Breast epithelium (tissue), 4 donors: ENCODE results near the gene AK6. TPM values are rescaled to one million over a fixed set of nuclear protein-coding genes. Genes with fewer than 3 reads are reported as not detected.

Experiments
- DNase-seq, 2 donors: peaks; one replicate each; pipeline ENCODE4 v3.0.0-alpha.2; 2019; ENCODE audit warnings: low spot score in 2 of 2
- H3K27ac ChIP-seq, 2 donors: fragments of 200-600 bp; sonication (generic) in 1 of 2; one replicate each; pipeline ENCODE4 v1.5.1; 2016 to 2019; ENCODE audit warnings: mild to moderate bottlenecking in 1 of 2
- H3K27me3 ChIP-seq, 2 donors: fragments of 200-600 bp; sonication (generic) in 1 of 2; one replicate each; pipeline versions ENCODE4 v1.5.1 to v1.6.0; 2017 to 2019; ENCODE audit warnings: control low read depth in 1 of 2, mild to moderate bottlenecking in 1 of 2
- H3K36me3 ChIP-seq: fragments of 200-600 bp; one replicate; pipeline ENCODE4 v1.5.1; 2019
- H3K4me1 ChIP-seq, 2 donors: fragments of 200-600 bp; sonication (generic); one replicate each; pipeline ENCODE4 v1.5.1; 2016 to 2019; ENCODE audit warnings: control low read depth in 1 of 2
- H3K4me3 ChIP-seq, 3 donors: fragments of 200-600 bp; sonication (generic); 1 replicate in 2 of 3; 2 replicates in 1 of 3; pipeline ENCODE4 v1.5.1; 2016 to 2019; ENCODE audit warnings: mild to moderate bottlenecking in 3 of 3, moderate library complexity in 2 of 3
- H3K9me3 ChIP-seq, 2 donors: fragments of 200-600 bp; sonication (generic) in 1 of 2; one replicate each; pipeline ENCODE4 v1.5.1; 2016 to 2019; ENCODE audit warnings: control low read depth in 1 of 2
- POLR2A ChIP-seq: fragments of 450-650 bp; IDR thresholded peaks from one replicate; pipeline ENCODE4 v1.6.1; 2016; ENCODE audit warnings: antibody characterized with exemption, mild to moderate bottlenecking, moderate library complexity
- POLR2AphosphoS5 ChIP-seq, 3 donors: sonication (generic); formaldehyde crosslinking; IDR thresholded peaks; one replicate each; pipeline ENCODE4 v1.6.1; 2017; ENCODE audit warnings: antibody characterized with exemption in 3 of 3
- intact Hi-C: fragments of 100-400 bp; cut with DNase I; formaldehyde crosslinking; loops from one replicate; pipeline ENCODE4 v1.15.1; 2023; ENCODE audit warnings: low total_unique reads
- total RNA-seq, 3 donors: library from RNA; depleted of rRNA; stranded (reverse); fragments of >200 nt; gene quantifications; one replicate each; pipeline ENCODE4 v1.1.0, GENCODE V29; 2016
- TF ChIP-seq, protein P1 (sequence below), 3 donors: fragments of 450-650 bp; IDR thresholded peaks; one replicate each; pipeline ENCODE4 v1.5.1; 2016 to 2017; ENCODE audit warnings: antibody characterized with exemption in 3 of 3, mild to moderate bottlenecking in 3 of 3, moderate library complexity in 3 of 3

Gene AK6
- total RNA-seq, 3 donors from 2014 or later: 19.5 to 35.8 (median 25.6) TPM

DNA sequence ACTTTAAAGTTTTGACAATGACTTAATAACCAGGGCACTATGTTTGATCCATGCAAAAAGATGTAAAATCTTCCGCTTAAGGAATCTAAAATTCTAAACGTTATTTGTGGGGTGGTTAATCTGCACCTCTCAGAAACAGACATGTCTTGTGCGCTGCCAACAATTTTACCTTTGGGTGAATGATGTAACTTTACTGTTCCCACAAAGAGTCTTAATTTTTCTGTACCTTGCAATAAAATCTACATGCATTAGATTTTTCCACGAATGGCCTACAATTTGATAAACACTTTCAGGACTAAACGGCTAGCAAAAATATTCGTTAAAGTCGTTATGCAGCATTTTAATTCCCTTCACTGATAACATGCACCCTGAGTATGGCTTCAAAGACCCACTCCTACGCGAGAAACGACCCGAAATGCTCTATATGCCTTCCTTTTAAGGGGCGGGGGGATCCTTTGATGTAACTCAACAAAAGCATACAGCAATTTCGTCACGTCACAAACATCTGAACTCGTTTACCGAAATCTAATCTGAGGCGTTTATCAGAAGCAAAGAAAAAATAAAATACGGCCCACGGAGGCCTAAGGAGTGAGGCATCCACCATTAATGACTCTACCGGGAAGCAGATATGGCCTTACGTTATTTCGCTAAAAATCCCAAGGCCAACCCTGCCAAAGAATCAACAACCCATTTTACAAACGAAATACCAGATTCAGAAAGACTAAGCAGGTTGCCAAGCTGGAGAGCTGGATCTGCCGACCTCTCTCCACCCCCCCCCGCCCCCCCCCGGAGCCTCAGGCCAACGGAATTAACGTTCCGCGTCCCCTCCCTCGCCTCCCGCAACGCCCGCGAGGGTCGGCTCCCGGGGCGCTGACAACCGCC, 621 bp downstream of the AK6 start:
- intact Hi-C loops: no loop called here

DNA sequence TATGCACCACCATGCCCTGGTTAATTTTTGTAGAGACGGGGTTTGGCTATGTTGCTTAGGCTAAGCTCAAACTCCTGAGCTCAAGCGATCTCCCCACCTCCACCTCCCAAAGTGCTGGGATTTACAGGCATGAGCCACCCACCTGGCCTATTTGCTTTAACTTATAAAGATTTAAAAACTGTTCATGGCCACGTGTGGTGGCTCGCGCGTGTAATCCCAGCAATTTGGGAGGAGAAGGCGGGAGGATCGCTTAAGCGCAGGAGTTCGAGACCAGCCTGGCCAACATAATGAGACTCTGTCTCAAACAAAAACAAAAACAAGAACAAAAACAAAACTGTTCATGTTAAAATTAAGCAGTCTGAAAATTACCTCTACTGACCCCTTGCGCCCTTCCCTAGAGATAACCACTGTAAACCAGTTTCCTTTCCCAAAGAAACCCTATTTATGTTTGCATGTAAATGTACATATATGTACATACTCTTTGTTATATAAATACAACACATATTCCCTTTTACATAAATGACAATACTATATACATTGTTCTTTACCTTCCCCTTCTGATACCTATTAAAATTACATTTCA, 1.5 kb downstream of the AK6 start:
- Histone ChIP-seq H3K27ac (peak overlapping the region; percentile 98 to 99), H3K4me3 (peak overlapping the region in 2 of 3 donors; percentile 81 to 82), H3K9me3 (no peaks in the 10 kb centered on the region), H3K36me3 (no peaks in the 10 kb centered on the region), H3K4me1 (peaks cover 0 to 9% of the 10 kb centered on the region in 2 donors), H3K27me3 (no peaks in the 10 kb centered on the region)
- no peak for DNase-seq
- TF ChIP-seq POLR2A: no peak
- TF ChIP-seq, protein P1, sequence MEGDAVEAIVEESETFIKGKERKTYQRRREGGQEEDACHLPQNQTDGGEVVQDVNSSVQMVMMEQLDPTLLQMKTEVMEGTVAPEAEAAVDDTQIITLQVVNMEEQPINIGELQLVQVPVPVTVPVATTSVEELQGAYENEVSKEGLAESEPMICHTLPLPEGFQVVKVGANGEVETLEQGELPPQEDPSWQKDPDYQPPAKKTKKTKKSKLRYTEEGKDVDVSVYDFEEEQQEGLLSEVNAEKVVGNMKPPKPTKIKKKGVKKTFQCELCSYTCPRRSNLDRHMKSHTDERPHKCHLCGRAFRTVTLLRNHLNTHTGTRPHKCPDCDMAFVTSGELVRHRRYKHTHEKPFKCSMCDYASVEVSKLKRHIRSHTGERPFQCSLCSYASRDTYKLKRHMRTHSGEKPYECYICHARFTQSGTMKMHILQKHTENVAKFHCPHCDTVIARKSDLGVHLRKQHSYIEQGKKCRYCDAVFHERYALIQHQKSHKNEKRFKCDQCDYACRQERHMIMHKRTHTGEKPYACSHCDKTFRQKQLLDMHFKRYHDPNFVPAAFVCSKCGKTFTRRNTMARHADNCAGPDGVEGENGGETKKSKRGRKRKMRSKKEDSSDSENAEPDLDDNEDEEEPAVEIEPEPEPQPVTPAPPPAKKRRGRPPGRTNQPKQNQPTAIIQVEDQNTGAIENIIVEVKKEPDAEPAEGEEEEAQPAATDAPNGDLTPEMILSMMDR (IDR thresholded peaks at IDR 0.05): no peak
- no peak for TF ChIP-seq POLR2AphosphoS5 (IDR thresholded peaks at IDR 0.05)
- intact Hi-C loops: no loop called here

More for the DNA sequence above, 621 bp downstream of the AK6 start:
- TF ChIP-seq POLR2AphosphoS5 (IDR thresholded peaks at IDR 0.05): no peak
- TF ChIP-seq, protein P1 (IDR thresholded peaks at IDR 0.05): no peak
- TF ChIP-seq POLR2A: no peak
- H3K4me1 ChIP-seq: peaks cover 0 to 9% of the 10 kb centered on the region in 2 donors
- peak overlapping the region; percentile 73 to 82 (median 81) for H3K4me3 ChIP-seq
- peak overlapping the region; percentile 98 to 99 for H3K27ac ChIP-seq
- no peaks in the 10 kb centered on the region for H3K9me3 ChIP-seq
- no peaks in the 10 kb centered on the region for H3K36me3 ChIP-seq
- no peaks in the 10 kb centered on the region for H3K27me3 ChIP-seq
- no peak for DNase-seq

DNA sequence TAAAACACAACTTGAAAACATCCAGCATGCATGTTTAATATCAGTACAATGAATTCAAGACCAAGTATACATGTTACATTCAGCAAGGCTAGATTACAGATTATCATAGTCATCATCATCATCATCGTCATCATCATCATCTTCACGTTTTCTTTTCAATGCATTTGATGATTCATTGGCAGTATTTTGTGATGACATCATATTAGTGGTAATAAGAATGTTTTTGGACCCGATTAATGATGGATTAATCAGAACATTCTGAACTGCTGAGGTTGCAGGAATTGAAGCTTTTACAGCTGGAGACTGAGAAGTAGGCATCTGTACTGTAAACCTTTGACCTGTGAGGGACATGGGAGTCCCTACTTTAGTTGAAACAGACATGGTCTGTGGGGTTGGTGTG, 4.5 kb downstream of the AK6 start:
- H3K4me1 ChIP-seq: peaks cover 0 to 9% of the 10 kb centered on the region in 2 donors
- no peak overlapping the region for H3K27ac ChIP-seq
- H3K36me3 ChIP-seq: no peaks in the 10 kb centered on the region
- H3K27me3 ChIP-seq: no peaks in the 10 kb centered on the region
- H3K9me3 ChIP-seq: no peaks in the 10 kb centered on the region
- no peak for DNase-seq
- H3K4me3 ChIP-seq: no peak overlapping the region
- intact Hi-C loops: no loop called here
- TF ChIP-seq, protein P1 (IDR thresholded peaks at IDR 0.05): no peak
- TF ChIP-seq POLR2A (no peak), POLR2AphosphoS5 (IDR thresholded peaks at IDR 0.05) (no peak)

DNA sequence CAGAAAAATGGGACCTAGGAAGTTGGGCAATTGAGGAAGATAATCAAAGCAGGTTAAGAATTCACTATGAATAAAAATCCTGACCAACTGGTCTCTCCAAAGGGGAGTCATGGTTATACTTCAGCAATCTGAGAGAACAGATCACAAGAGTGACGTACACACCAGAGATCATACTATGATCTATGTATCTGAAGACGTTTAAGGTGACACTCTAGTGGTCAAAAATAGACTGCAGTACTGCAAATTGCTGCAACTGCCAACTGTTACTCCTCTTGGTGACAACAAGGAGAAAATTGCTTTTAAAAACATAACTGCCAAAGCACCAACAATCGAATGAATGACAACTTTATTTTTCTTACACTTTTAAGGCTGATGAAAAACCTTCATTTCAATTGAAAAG, 4.9 kb downstream of the AK6 start:
- H3K9me3 ChIP-seq: no peaks in the 10 kb centered on the region
- H3K4me1 ChIP-seq: peaks cover 0 to 9% of the 10 kb centered on the region in 2 donors
- no peaks in the 10 kb centered on the region for H3K27me3 ChIP-seq
- no peak for DNase-seq
- TF ChIP-seq, protein P1 (IDR thresholded peaks at IDR 0.05): peak in 2 of 3 donors; percentile 21 to 43
- no peak for TF ChIP-seq POLR2A
- H3K4me3 ChIP-seq: no peak overlapping the region
- no peak overlapping the region for H3K27ac ChIP-seq
- no peaks in the 10 kb centered on the region for H3K36me3 ChIP-seq
- intact Hi-C loops: no loop called here

DNA sequence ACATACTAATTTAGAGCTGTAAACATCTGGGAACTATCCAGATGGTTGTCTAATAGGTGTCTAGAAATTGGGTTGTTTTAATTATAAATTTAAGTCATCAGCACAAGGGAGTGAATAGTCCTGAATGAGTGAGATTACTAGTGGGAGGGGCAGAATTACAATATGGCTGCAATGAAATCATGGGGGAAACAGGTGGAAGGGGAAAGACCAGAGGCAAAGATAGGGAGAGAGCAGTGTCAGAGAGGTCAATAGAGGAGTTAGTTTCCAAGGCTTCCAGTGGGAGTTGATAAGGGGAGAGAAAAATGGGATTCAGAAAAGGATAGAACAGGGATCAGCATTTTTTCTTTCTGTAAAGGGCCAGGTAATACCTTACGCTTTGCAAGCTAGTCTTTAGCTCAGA, 8.9 kb downstream of the AK6 start:
- TF ChIP-seq, protein P1 (IDR thresholded peaks at IDR 0.05): no peak
- TF ChIP-seq POLR2AphosphoS5 (IDR thresholded peaks at IDR 0.05) (no peak), POLR2A (no peak)
- Histone ChIP-seq H3K4me3 (no peak overlapping the region), H3K36me3 (no peaks in the 10 kb centered on the region), H3K4me1 (no peaks in the 10 kb centered on the region), H3K27me3 (no peaks in the 10 kb centered on the region), H3K27ac (no peak overlapping the region), H3K9me3 (no peaks in the 10 kb centered on the region)
- intact Hi-C loops: no loop called here
- no peak for DNase-seq
